Activated CD4-positive, CD25-positive, alpha-beta regulatory T cell treated with anti-CD3 and anti-CD28 coated beads, Interleukin-2, amount 50 U/mL, for 16 hours (primary cell): ENCODE results near the gene YTHDC2.
"Not testable (repeated sequence)": the region's sequence is repeated elsewhere in the genome, so short reads cannot be mapped to it uniquely, and the experiment has no call there.

Experiments
- DNase-seq: peaks from one replicate; pipeline ENCODE4 v3.0.0-alpha.2; 2020; ENCODE audit warnings: low read depth, low spot score

Gene YTHDC2

GRCh38 chr5:113601423-113601822 is 87.9 kb downstream of the YTHDC2 start:
- DNase-seq, result no peak

- DNase-seq, result not testable (repeated sequence)
Measured at GRCh38 chr5:113603246-113603645, 89.8 kb downstream of the YTHDC2 start.

GRCh38 chr5:113606298-113607134 is 93.0 kb downstream of the YTHDC2 start:
- no peak for DNase-seq

GRCh38 chr5:113607361-113607760 is 93.9 kb downstream of the YTHDC2 start:
- DNase-seq, result no peak

- DNase-seq, result no peak
Measured at GRCh38 chr5:113608113-113608596, 94.7 kb downstream of the YTHDC2 start.

- no peak for DNase-seq
Measured at GRCh38 chr5:113612060-113612496, 98.6 kb downstream of the YTHDC2 start.

- no peak for DNase-seq
Measured at GRCh38 chr5:113614191-113614590, 100.7 kb downstream of the YTHDC2 start.

GRCh38 chr5:113615708-113616107 is 102.2 kb downstream of the YTHDC2 start:
- DNase-seq, result no peak

GRCh38 chr5:113617191-113617796 is 103.8 kb downstream of the YTHDC2 start:
- no peak for DNase-seq

- DNase-seq, result no peak
Measured at GRCh38 chr5:113632996-113633395, 119.5 kb downstream of the YTHDC2 start.

- DNase-seq, result no peak
Measured at GRCh38 chr5:113634957-113635356, 121.5 kb downstream of the YTHDC2 start.

- DNase-seq, result no peak
Measured at GRCh38 chr5:113641715-113642114, 128.2 kb downstream of the YTHDC2 start.
